Fibroblast of skin of right biceps (primary cell): ENCODE results near the gene RBBP8.
"Not testable (repeated sequence)": the region's sequence is repeated elsewhere in the genome, so short reads cannot be mapped to it uniquely, and the experiment has no call there.

Source experiments
- DNase-seq: peaks from one replicate; pipeline ENCODE4 v3.0.0-alpha.2; 2013

Gene RBBP8

GRCh38 chr18:22933206-22933965, at the start of gene RBBP8:
Gene RBBP8 (plus strand): TSS chr18:22933328. CDS start chr18:22936852, 3,524 bp downstream.
- peak; percentile 81 for DNase-seq

- no peak for DNase-seq
These were observed 49.3 kb upstream of the RBBP8 start for GRCh38 chr18:22883827-22884226.

- not testable (repeated sequence) for DNase-seq
These were observed 47.4 kb upstream of the RBBP8 start for GRCh38 chr18:22885694-22886093.

DNA sequence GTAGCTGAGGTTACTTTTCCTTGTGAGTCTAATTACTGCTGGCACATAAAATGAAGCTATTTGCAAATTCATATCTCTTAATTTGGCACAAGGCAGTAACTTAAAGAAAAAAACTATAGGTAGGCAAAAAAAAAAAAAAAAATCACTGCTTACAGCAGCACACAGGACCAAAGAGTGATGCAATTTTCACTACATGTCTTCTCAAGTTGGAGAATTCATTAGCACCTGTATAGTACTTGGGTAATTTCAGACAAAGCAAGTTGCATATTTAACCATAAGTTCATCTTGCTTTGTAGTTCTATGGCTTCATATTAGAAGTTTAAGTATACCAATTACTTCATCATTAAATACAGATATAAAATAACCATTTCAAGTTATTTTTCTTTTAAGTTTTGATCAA, 33.7 kb upstream of the RBBP8 start:
- DNase-seq = no peak

GRCh38 chr18:22900558-22901238, 32.4 kb upstream of the RBBP8 start:
- DNase-seq = no peak

GRCh38 chr18:22902093-22902492, 31.0 kb upstream of the RBBP8 start:
- DNase-seq = no peak

- DNase-seq = not testable (repeated sequence)
These were observed 29.9 kb upstream of the RBBP8 start for GRCh38 chr18:22903248-22903647.

GRCh38 chr18:22912149-22912548, 21.0 kb upstream of the RBBP8 start:
- DNase-seq = no peak

- DNase-seq = peak; percentile 77
These were observed 20.3 kb upstream of the RBBP8 start for GRCh38 chr18:22912835-22913234.

- DNase-seq = no peak
These were observed 19.3 kb upstream of the RBBP8 start for GRCh38 chr18:22913861-22914260.

- DNase-seq = no peak
These were observed 18.5 kb upstream of the RBBP8 start for GRCh38 chr18:22914633-22915032.

GRCh38 chr18:22915337-22915736, 17.8 kb upstream of the RBBP8 start:
- no peak for DNase-seq

DNA sequence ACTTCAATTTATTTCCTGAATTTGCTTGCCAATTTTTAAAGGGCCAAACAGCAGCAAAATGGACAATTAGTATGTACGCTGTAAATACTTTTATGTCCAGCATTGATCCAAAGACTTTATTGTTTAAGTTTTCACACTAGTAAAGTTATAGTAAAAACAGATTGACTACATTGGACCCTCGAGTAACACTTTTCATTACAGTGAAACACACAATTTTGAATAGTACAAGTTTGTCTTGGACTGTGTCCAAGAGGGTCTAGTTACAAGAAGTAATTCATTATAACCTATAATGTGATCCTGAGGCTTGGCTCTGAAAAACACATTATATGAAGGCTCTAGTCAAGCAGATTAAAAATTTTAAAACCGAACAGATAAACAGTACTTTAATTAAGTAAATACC, 11.4 kb upstream of the RBBP8 start:
- no peak for DNase-seq

DNA sequence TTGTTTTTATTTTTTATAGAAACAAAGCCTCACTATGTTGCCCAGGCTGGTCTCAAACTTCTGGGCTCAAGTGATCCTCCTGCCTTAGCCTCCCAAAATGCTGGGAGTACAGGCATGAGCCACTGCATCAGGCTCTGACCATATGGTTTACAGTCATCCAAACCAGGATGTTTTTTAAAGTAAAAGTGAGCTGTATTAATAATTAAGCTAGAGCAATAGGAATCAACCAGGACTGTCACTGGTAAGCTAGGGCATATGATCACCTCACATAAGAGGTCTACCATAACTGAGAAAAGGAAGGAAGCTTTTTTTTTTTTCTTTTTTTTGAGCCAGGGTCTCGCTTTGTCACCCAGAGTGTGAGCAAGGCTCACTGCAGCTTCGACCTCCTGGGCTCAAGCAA, 8.5 kb upstream of the RBBP8 start:
- no peak for DNase-seq

- DNase-seq = no peak
These were observed 6.7 kb upstream of the RBBP8 start for GRCh38 chr18:22926454-22926853.

DNA sequence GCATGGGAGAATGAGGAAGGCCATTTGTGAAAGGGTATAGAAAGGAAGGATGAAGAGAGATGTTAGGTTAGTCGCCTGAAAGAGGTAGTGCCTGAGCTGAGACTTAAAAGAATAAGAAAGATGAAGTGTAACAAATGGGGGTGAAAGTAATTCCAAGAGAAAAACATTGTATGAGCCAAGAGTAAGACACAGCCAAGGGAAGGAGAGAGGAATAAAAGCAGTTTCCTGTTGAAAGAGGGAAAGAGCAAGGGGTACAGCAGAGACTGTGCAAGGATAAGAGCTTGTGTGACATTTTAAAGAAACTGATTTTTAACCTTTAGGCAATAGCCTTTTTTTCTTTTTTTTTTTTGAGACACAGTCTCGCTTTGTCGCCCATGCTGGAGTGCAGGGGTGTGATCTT, 4.8 kb upstream of the RBBP8 start:
- DNase-seq = no peak

- DNase-seq = peak; percentile 61
These were observed 2.9 kb upstream of the RBBP8 start for GRCh38 chr18:22930089-22930713.

DNA sequence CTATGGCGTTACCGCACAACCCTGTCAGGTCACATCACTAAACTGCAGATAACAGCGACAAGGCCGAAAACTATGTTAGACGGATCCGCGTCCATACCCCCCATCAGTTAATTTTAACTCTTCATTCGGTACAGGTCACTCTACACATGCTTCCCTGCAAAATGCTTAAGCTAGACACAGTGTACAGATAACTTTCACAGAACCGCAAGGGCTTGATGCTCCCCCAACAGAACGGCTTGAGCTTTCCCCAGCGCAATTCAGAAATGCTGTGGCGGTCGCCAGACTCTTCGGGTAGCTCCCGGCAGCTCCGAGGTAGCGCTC, 283 bp upstream of the RBBP8 start:
- no peak for DNase-seq

GRCh38 chr18:22933966-22934423, 867 bp downstream of the RBBP8 start:
- no peak for DNase-seq

DNA sequence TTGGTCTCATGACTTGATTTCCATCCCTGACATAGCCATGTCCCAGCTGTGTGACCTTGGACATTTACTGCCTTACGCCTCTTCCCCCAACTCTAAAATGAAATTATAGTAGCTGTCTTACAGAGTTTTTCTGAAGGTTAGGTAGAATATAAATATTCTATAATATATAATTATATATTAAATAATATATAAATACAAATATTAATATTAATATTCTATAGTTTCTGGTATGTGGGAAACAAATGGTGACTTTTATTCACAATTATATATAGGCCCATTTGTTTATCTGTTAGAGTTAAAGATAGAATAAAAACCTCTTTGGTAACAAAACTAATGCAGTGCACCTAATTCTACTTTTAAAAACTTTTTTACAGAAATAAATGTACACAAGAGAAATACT, 1.7 kb downstream of the RBBP8 start:
- no peak for DNase-seq

DNA sequence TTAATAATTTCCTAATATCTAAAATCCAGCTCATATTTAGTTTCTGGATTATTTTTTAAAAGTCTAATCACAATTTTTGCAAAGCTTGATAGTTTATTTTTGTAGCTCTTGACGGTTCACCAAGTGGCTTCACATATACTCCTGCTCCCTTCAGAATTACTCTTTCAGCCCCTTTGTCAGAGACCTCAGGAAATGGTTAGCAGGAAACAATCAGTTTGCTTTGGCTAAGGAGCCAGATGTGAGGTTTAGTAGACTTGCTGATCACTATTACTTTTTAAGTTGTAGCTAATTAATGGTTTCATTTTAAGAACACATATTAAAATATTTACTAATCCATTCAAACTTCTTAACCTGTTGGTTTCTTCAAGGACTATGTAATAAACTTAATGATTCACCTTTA, 2.3 kb downstream of the RBBP8 start:
- DNase-seq = no peak

- DNase-seq = no peak
These were observed 3.4 kb downstream of the RBBP8 start for GRCh38 chr18:22936515-22936914.

- no peak for DNase-seq
These were observed 6.5 kb downstream of the RBBP8 start for GRCh38 chr18:22939649-22940048.

DNA sequence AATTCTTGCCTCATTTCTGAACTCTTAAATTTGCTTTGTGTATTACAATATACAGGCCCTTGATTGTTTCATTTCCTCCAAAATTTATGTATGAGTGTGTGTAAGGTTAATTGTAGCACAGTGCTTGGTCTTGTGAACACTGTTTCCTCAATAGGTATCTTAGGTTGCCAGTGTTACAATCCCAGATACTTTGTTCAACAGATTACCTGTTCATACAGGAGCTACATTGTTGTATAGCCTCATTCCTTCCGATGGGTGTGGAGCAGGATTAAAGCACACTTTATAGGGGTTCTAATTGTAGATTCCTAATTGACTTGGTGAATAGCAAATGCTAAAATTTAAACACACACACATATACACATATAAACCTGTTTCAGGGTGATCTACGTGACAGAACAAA, 10.7 kb downstream of the RBBP8 start:
- DNase-seq = no peak
